ENCODE data around the gene MSH3. TPM values are rescaled to one million over a fixed set of nuclear protein-coding genes. Genes with fewer than 3 reads are reported as not detected.

The MSH3 gene
- polyA plus RNA-seq, 3 donors = 4.5 to 9.9 (median 8.0) TPM

- H3K27me3 ChIP-seq (ENCODE audit: control insufficient read depth in 2 of 2, insufficient read depth in 2 of 2, low read length in 2 of 2) = no peaks in the 10 kb centered on the region
- H3K36me3 ChIP-seq (replicated peaks in 1 of 2; ENCODE audit: control insufficient read depth in 1 of 2, insufficient read depth in 2 of 2, low read length in 2 of 2) = peaks cover 36 to 78% of the 10 kb centered on the region in 2 donors
- Mint-ChIP-seq H3K36me3 (peaks cover 64 to 89% of the 10 kb centered on the region in 2 donors), H3K27me3 (ENCODE audit: low read depth in 3 of 3) (no peaks in the 10 kb centered on the region), H3K27ac (no peak overlapping the region), H3K4me3 (no peak overlapping the region), H3K4me1 (no peaks in the 10 kb centered on the region), H3K9me3 (peaks cover 8 to 18% (median 12%) of the 10 kb centered on the region in 7 donors)
- no peak for DNase-seq
- no CpG with 5 or more reads among the region's 2 CpGs for WGBS (ENCODE audit: insufficient coverage)
- H3K4me1 ChIP-seq (ENCODE audit: control insufficient read depth in 1 of 2, insufficient read depth in 2 of 2, low read length in 2 of 2) = no peaks in the 10 kb centered on the region
- H4K20me1 ChIP-seq (ENCODE audit: insufficient read depth, low read length) = no peaks in the 10 kb centered on the region
- no peak for TF ChIP-seq CTCF (IDR thresholded peaks at IDR 0.05)
- no peaks in the 10 kb centered on the region for H3K79me2 ChIP-seq (ENCODE audit: insufficient read depth, low read length)
- H3K4me3 ChIP-seq (replicated peaks in 1 of 3; ENCODE audit: low read depth in 2 of 3, low read length in 3 of 3) = no peak overlapping the region
- H3K9ac ChIP-seq (ENCODE audit: insufficient read depth, low read length, poor library complexity, severe bottlenecking) = no peak overlapping the region
- no peak overlapping the region for H3K4me2 ChIP-seq (replicated peaks; ENCODE audit: extremely low read depth, low read length, poor library complexity, severe bottlenecking)
- no peak overlapping the region for H2AFZ ChIP-seq (ENCODE audit: insufficient read depth, low read depth, low read length, poor library complexity, severe bottlenecking)
- intact Hi-C loops (cut with micrococcal nuclease) = no loop called here
- no peak overlapping the region for H3K27ac ChIP-seq (ENCODE audit: low read depth in 1 of 2, low read length in 2 of 2)
- H3K9me3 ChIP-seq (replicated peaks in 1 of 2; ENCODE audit: control insufficient read depth in 1 of 2, insufficient read depth in 1 of 2, low read length in 2 of 2) = peaks cover 9 to 10% of the 10 kb centered on the region in 2 donors
Measured at GRCh38 chr5:80715887-80716286, 61.4 kb downstream of the MSH3 start.

GRCh38 chr5:80720181-80720580 is 65.7 kb downstream of the MSH3 start:
- intact Hi-C loops (cut with micrococcal nuclease) = no loop called here
- H3K9me3 ChIP-seq (replicated peaks in 1 of 2; ENCODE audit: control insufficient read depth in 1 of 2, insufficient read depth in 1 of 2, low read length in 2 of 2) = peaks cover 9 to 10% of the 10 kb centered on the region in 2 donors
- no peaks in the 10 kb centered on the region for H4K20me1 ChIP-seq (ENCODE audit: insufficient read depth, low read length)
- no peak overlapping the region for H2AFZ ChIP-seq (ENCODE audit: insufficient read depth, low read depth, low read length, poor library complexity, severe bottlenecking)
- H3K4me2 ChIP-seq (replicated peaks; ENCODE audit: extremely low read depth, low read length, poor library complexity, severe bottlenecking) = no peak overlapping the region
- no peak for TF ChIP-seq CTCF (IDR thresholded peaks at IDR 0.05)
- WGBS (ENCODE audit: insufficient coverage) = 100% methylated on average over 1 of the region's 2 CpGs
- H3K9ac ChIP-seq (ENCODE audit: insufficient read depth, low read length, poor library complexity, severe bottlenecking) = no peak overlapping the region
- Mint-ChIP-seq H3K4me1 (no peaks in the 10 kb centered on the region), H3K27me3 (ENCODE audit: low read depth in 3 of 3) (no peaks in the 10 kb centered on the region), H3K27ac (no peak overlapping the region), H3K9me3 (peaks cover 8 to 19% (median 12%) of the 10 kb centered on the region in 7 donors), H3K4me3 (no peak overlapping the region), H3K36me3 (peaks cover 51 to 62% of the 10 kb centered on the region in 2 donors)
- no peak overlapping the region for H3K27ac ChIP-seq (ENCODE audit: low read depth in 1 of 2, low read length in 2 of 2)
- no peak for DNase-seq
- H3K4me3 ChIP-seq (replicated peaks in 1 of 3; ENCODE audit: low read depth in 2 of 3, low read length in 3 of 3) = no peak overlapping the region
- H3K79me2 ChIP-seq (ENCODE audit: insufficient read depth, low read length) = no peaks in the 10 kb centered on the region
- peaks cover 44 to 66% of the 10 kb centered on the region in 2 donors for H3K36me3 ChIP-seq (replicated peaks in 1 of 2; ENCODE audit: control insufficient read depth in 1 of 2, insufficient read depth in 2 of 2, low read length in 2 of 2)
- no peaks in the 10 kb centered on the region for H3K4me1 ChIP-seq (ENCODE audit: control insufficient read depth in 1 of 2, insufficient read depth in 2 of 2, low read length in 2 of 2)
- no peaks in the 10 kb centered on the region for H3K27me3 ChIP-seq (ENCODE audit: control insufficient read depth in 2 of 2, insufficient read depth in 2 of 2, low read length in 2 of 2)
